Measurements from ENCODE around the gene PRIMA1. TPM values are rescaled to one million over a fixed set of nuclear protein-coding genes. Genes with fewer than 3 reads are reported as not detected.

Gene PRIMA1
- total RNA-seq, 1 experiment from 2014 or later, result 4.9 TPM

DNA sequence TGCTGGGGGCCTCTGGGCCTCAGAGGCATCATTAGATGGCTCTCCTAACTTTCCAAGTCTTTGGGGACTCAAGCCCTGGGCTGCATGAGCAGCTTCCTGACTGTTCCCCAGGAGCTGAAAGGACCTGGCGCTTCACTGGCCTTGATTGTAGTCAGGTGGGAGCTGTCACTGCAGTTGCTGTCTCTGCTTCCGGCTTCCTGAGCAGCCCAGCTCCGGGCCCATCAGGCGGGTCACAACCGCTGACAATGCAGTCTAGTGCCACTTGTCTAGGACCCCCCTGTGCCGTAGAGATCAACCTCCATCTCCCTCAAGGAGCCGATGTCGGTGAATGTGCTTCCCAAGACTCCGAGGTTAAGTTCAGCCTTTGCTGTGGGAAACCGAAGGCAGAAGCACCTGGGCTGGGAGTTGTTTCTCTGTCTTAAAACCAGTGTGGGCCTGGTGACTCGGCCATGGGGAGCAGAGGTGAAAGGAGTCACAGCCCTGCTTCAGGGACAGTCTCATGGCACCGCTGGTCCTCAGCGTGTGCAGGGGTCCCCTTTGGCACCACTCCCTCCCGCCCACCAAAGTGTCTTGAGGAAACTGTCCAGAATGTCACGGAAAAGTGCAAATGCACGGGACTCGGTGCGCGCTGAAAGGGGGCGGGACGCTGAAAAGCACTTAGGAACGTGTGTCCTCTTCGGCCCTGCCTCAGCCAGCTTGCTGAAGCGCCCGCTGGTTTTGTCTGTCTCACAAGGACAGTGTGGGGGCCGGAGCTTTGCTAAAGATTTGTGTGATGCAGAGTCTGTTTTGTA is 44.8 kb downstream of the PRIMA1 start (continued):
- TF ChIP-seq, protein P1, sequence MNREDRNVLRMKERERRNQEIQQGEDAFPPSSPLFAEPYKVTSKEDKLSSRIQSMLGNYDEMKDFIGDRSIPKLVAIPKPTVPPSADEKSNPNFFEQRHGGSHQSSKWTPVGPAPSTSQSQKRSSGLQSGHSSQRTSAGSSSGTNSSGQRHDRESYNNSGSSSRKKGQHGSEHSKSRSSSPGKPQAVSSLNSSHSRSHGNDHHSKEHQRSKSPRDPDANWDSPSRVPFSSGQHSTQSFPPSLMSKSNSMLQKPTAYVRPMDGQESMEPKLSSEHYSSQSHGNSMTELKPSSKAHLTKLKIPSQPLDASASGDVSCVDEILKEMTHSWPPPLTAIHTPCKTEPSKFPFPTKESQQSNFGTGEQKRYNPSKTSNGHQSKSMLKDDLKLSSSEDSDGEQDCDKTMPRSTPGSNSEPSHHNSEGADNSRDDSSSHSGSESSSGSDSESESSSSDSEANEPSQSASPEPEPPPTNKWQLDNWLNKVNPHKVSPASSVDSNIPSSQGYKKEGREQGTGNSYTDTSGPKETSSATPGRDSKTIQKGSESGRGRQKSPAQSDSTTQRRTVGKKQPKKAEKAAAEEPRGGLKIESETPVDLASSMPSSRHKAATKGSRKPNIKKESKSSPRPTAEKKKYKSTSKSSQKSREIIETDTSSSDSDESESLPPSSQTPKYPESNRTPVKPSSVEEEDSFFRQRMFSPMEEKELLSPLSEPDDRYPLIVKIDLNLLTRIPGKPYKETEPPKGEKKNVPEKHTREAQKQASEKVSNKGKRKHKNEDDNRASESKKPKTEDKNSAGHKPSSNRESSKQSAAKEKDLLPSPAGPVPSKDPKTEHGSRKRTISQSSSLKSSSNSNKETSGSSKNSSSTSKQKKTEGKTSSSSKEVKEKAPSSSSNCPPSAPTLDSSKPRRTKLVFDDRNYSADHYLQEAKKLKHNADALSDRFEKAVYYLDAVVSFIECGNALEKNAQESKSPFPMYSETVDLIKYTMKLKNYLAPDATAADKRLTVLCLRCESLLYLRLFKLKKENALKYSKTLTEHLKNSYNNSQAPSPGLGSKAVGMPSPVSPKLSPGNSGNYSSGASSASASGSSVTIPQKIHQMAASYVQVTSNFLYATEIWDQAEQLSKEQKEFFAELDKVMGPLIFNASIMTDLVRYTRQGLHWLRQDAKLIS (CRISPR knock-in tag; IDR thresholded peaks at IDR 0.05; ENCODE audit: borderline replicate concordance), result no peak

DNA sequence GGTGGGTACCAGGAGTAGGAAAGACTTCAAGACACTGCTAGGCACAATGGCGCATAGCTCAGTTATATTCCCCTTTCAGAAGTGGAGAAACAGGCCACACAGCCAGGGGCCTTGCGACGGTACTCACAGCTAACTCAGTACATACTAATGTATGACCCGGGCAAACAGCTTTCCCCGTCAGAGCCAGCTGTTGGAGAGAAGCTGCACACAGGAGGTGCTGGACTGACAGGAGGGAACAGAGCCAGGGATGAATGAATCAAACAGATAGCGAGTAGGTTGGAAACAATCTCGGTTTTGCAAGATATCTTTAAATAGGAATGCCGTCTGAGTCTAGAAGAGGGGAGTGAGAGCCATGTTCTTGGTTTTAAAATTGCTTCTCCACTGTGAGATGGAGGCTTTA is 45.5 kb downstream of the PRIMA1 start:
- H3K9me3 Mint-ChIP-seq, result no peaks in the 10 kb centered on the region
- CTCF ChIA-PET, result no interaction called here
- H3K4me1 Mint-ChIP-seq, result peaks cover 20% of the 10 kb centered on the region
- no peak for DNase-seq (ENCODE audit: low spot score)
- POLR2A ChIA-PET, result no interaction called here
- no peak overlapping the region for H3K27ac Mint-ChIP-seq
- no peak overlapping the region for H3K4me3 Mint-ChIP-seq
- TF ChIP-seq JAZF1 (CRISPR knock-in tag; IDR thresholded peaks at IDR 0.05) (no peak), ATF1 (CRISPR knock-in tag; IDR thresholded peaks at IDR 0.05) (no peak)
- no peaks in the 10 kb centered on the region for H3K36me3 Mint-ChIP-seq
- no peak for ATAC-seq
- H3K27me3 Mint-ChIP-seq (ENCODE audit: low read depth), result no peaks in the 10 kb centered on the region

DNA sequence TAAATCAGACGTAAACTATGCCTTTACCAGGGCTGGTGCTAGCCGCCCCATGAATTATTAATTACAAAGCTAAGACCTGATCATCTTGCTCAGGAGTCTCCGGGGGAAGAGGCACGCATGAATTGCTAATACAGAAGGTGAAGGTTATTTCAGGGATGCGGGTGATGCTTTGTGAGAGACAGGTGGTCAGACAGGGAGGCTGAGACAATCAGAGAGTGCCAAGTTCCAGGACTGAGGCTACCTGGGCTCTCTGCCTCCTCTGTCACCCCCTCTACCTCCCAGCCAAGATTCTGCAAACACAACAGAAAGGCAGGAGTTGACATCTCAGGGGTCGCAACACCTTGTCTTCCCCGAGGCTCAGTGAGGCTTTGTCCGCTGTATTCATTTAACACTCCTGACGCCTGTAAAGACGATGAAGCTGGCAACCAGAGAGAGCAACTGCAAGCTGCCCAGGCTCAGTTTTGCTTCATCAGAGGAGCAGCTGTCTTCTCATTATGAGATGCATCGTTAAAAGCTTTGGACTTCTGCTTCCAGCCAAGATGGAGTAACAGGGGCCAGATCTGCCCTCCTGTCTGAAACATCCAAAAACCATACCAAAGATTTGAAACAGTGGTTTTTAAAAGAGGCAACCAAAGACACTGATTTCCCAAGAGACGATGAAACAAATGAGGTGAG is 46.6 kb downstream of the PRIMA1 start:
- no peak overlapping the region for H3K4me3 Mint-ChIP-seq
- DNase-seq (ENCODE audit: low spot score), result no peak
- H3K27me3 Mint-ChIP-seq (ENCODE audit: low read depth), result no peaks in the 10 kb centered on the region
- H3K4me1 Mint-ChIP-seq, result peaks cover 18% of the 10 kb centered on the region
- no peak for ATAC-seq
- CTCF ChIA-PET, result interaction anchor here (1.1 kb wide), 1 partner anchor 162 kb away, joined by 3 read pairs; no protein-coding TSS in a partner anchor
- H3K36me3 Mint-ChIP-seq, result no peaks in the 10 kb centered on the region
- no peaks in the 10 kb centered on the region for H3K9me3 Mint-ChIP-seq
- TF ChIP-seq FOXP1 (CRISPR knock-in tag; IDR thresholded peaks at IDR 0.05; ENCODE audit: borderline replicate concordance) (no peak), SMAD3 (CRISPR knock-in tag; IDR thresholded peaks at IDR 0.05; ENCODE audit: borderline replicate concordance) (no peak), ZNF138 (CRISPR knock-in tag; conservative IDR thresholded peaks at IDR 0.05) (no peak), GTF2I (CRISPR knock-in tag; conservative IDR thresholded peaks at IDR 0.05) (no peak), SOX15 (CRISPR knock-in tag; IDR thresholded peaks at IDR 0.05) (no peak), NR3C1 (CRISPR knock-in tag; conservative IDR thresholded peaks at IDR 0.05; ENCODE audit: low read depth) (no peak), TCF7 (CRISPR knock-in tag; IDR thresholded peaks at IDR 0.05; ENCODE audit: low read depth) (no peak), TEAD4 (CRISPR knock-in tag; IDR thresholded peaks at IDR 0.05) (no peak)
- TF ChIP-seq, protein P2, sequence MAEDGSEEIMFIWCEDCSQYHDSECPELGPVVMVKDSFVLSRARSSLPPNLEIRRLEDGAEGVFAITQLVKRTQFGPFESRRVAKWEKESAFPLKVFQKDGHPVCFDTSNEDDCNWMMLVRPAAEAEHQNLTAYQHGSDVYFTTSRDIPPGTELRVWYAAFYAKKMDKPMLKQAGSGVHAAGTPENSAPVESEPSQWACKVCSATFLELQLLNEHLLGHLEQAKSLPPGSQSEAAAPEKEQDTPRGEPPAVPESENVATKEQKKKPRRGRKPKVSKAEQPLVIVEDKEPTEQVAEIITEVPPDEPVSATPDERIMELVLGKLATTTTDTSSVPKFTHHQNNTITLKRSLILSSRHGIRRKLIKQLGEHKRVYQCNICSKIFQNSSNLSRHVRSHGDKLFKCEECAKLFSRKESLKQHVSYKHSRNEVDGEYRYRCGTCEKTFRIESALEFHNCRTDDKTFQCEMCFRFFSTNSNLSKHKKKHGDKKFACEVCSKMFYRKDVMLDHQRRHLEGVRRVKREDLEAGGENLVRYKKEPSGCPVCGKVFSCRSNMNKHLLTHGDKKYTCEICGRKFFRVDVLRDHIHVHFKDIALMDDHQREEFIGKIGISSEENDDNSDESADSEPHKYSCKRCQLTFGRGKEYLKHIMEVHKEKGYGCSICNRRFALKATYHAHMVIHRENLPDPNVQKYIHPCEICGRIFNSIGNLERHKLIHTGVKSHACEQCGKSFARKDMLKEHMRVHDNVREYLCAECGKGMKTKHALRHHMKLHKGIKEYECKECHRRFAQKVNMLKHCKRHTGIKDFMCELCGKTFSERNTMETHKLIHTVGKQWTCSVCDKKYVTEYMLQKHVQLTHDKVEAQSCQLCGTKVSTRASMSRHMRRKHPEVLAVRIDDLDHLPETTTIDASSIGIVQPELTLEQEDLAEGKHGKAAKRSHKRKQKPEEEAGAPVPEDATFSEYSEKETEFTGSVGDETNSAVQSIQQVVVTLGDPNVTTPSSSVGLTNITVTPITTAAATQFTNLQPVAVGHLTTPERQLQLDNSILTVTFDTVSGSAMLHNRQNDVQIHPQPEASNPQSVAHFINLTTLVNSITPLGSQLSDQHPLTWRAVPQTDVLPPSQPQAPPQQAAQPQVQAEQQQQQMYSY (CRISPR knock-in tag; IDR thresholded peaks at IDR 0.05), result no peak
- TF ChIP-seq, protein P3, sequence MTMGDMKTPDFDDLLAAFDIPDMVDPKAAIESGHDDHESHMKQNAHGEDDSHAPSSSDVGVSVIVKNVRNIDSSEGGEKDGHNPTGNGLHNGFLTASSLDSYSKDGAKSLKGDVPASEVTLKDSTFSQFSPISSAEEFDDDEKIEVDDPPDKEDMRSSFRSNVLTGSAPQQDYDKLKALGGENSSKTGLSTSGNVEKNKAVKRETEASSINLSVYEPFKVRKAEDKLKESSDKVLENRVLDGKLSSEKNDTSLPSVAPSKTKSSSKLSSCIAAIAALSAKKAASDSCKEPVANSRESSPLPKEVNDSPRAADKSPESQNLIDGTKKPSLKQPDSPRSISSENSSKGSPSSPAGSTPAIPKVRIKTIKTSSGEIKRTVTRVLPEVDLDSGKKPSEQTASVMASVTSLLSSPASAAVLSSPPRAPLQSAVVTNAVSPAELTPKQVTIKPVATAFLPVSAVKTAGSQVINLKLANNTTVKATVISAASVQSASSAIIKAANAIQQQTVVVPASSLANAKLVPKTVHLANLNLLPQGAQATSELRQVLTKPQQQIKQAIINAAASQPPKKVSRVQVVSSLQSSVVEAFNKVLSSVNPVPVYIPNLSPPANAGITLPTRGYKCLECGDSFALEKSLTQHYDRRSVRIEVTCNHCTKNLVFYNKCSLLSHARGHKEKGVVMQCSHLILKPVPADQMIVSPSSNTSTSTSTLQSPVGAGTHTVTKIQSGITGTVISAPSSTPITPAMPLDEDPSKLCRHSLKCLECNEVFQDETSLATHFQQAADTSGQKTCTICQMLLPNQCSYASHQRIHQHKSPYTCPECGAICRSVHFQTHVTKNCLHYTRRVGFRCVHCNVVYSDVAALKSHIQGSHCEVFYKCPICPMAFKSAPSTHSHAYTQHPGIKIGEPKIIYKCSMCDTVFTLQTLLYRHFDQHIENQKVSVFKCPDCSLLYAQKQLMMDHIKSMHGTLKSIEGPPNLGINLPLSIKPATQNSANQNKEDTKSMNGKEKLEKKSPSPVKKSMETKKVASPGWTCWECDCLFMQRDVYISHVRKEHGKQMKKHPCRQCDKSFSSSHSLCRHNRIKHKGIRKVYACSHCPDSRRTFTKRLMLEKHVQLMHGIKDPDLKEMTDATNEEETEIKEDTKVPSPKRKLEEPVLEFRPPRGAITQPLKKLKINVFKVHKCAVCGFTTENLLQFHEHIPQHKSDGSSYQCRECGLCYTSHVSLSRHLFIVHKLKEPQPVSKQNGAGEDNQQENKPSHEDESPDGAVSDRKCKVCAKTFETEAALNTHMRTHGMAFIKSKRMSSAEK (CRISPR knock-in tag; IDR thresholded peaks at IDR 0.05; ENCODE audit: borderline replicate concordance), result no peak
- H3K27ac Mint-ChIP-seq, result no peak overlapping the region
- POLR2A ChIA-PET, result no interaction called here
